HG02852 (cell line): Measurements from ENCODE around the gene ARHGEF39.

Source experiments
- ATAC-seq: cut with Tn5 transposase; IDR thresholded peaks from one replicate; pipeline ENCODE4 v1.9.1; 2021; ENCODE audit warnings: mild to moderate bottlenecking, moderate library complexity; ENCODE audit not compliant: unreplicated experiment

ARHGEF39 gene

GRCh38 chr9:35664531-35665470 lies at the start of gene ARHGEF39:
ARHGEF39 (minus strand) TSS chr9:35665195; CDS start chr9:35665169, 26 bp downstream.
- peak; percentile 81 for ATAC-seq

- ATAC-seq: no peak
Observed at GRCh38 chr9:35714123-35714522, 49.1 kb upstream of the ARHGEF39 start.

- ATAC-seq: no peak
Observed at GRCh38 chr9:35713578-35713977, 48.6 kb upstream of the ARHGEF39 start.

GRCh38 chr9:35712762-35713400 lies 47.9 kb upstream of the ARHGEF39 start:
- ATAC-seq: no peak

- peak; percentile 66 for ATAC-seq
Observed at GRCh38 chr9:35711501-35712428, 46.8 kb upstream of the ARHGEF39 start.

- no peak for ATAC-seq
Observed at GRCh38 chr9:35710818-35711500, 46.0 kb upstream of the ARHGEF39 start.

GRCh38 chr9:35708146-35708545 lies 43.2 kb upstream of the ARHGEF39 start:
- no peak for ATAC-seq

GRCh38 chr9:35706951-35707350 lies 42.0 kb upstream of the ARHGEF39 start:
- no peak for ATAC-seq

GRCh38 chr9:35705836-35706430 lies 40.9 kb upstream of the ARHGEF39 start:
- no peak for ATAC-seq

GRCh38 chr9:35705372-35705771 lies 40.4 kb upstream of the ARHGEF39 start:
- no peak for ATAC-seq

GRCh38 chr9:35703906-35704672 lies 39.1 kb upstream of the ARHGEF39 start:
- ATAC-seq: no peak

GRCh38 chr9:35702696-35703095 lies 37.7 kb upstream of the ARHGEF39 start:
- ATAC-seq: no peak

GRCh38 chr9:35700942-35701341 lies 35.9 kb upstream of the ARHGEF39 start:
- ATAC-seq: no peak

GRCh38 chr9:35700031-35700430 lies 35.0 kb upstream of the ARHGEF39 start:
- no peak for ATAC-seq

- no peak for ATAC-seq
Observed at GRCh38 chr9:35698231-35698630, 33.2 kb upstream of the ARHGEF39 start.

- ATAC-seq: no peak
Observed at GRCh38 chr9:35697486-35697885, 32.5 kb upstream of the ARHGEF39 start.

GRCh38 chr9:35696520-35697215 lies 31.7 kb upstream of the ARHGEF39 start:
- peak; percentile 67 for ATAC-seq

- ATAC-seq: no peak
Observed at GRCh38 chr9:35695943-35696401, 31.0 kb upstream of the ARHGEF39 start.
